NAMALWA (cell line): ENCODE data around the gene MRPS18B.

Experiments used
- DNase-seq: peaks from one replicate; pipeline ENCODE4 v3.0.0-alpha.2; 2015; ENCODE audit warnings: low spot score

The MRPS18B gene

GRCh38 chr6:30603961-30604360 is 13.7 kb upstream of the MRPS18B start:
- no peak for DNase-seq

GRCh38 chr6:30610065-30610464 is 7.6 kb upstream of the MRPS18B start:
- no peak for DNase-seq

- DNase-seq, result no peak
These were observed 6.3 kb upstream of the MRPS18B start for GRCh38 chr6:30611150-30611855.

- no peak for DNase-seq
These were observed 5.8 kb upstream of the MRPS18B start for GRCh38 chr6:30611856-30612194.

- DNase-seq, result no peak
These were observed 5.4 kb upstream of the MRPS18B start for GRCh38 chr6:30612213-30612612.

- DNase-seq, result no peak
These were observed 4.9 kb upstream of the MRPS18B start for GRCh38 chr6:30612687-30613248.

GRCh38 chr6:30613251-30614043 is 4.2 kb upstream of the MRPS18B start:
- DNase-seq, result no peak

GRCh38 chr6:30614044-30614842 is 3.4 kb upstream of the MRPS18B start:
- no peak for DNase-seq

GRCh38 chr6:30614843-30615218 is 2.8 kb upstream of the MRPS18B start:
- peak; percentile 98 for DNase-seq

GRCh38 chr6:30615219-30615957 is 2.3 kb upstream of the MRPS18B start:
- DNase-seq, result peak; percentile 84

- peak; percentile 84 for DNase-seq
These were observed 1.5 kb upstream of the MRPS18B start for GRCh38 chr6:30615958-30616810.

- peak; percentile 100 for DNase-seq
These were observed 652 bp upstream of the MRPS18B start, which contains the start of gene PPP1R10 for GRCh38 chr6:30616811-30617564. Gene PPP1R10 (minus strand): TSS chr6:30617243. CDS start chr6:30609944, 7,299 bp downstream.

GRCh38 chr6:30618270-30618797 is 694 bp downstream of the MRPS18B start:
- DNase-seq, result peak; percentile 53

- no peak for DNase-seq
These were observed 1.9 kb downstream of the MRPS18B start for GRCh38 chr6:30619561-30619960.

- DNase-seq, result no peak
These were observed 7.9 kb downstream of the MRPS18B start for GRCh38 chr6:30625511-30625910.

- DNase-seq, result peak; percentile 91
These were observed 9.1 kb downstream of the MRPS18B start, which contains the start of gene ATAT1 for GRCh38 chr6:30626484-30627366. Gene ATAT1 (plus strand): TSS chr6:30626874.

- no peak for DNase-seq
These were observed 18.2 kb downstream of the MRPS18B start for GRCh38 chr6:30635834-30636233.

- no peak for DNase-seq
These were observed 22.8 kb downstream of the MRPS18B start for GRCh38 chr6:30640481-30640880.

- no peak for DNase-seq
These were observed 23.4 kb downstream of the MRPS18B start for GRCh38 chr6:30641048-30641447.
